NCI-H226 (cell line): ENCODE results near the gene C10orf105.

Experiments used
- DNase-seq: peaks from one replicate; pipeline ENCODE4 v3.0.0-alpha.2; 2015

The C10orf105 gene

DNA sequence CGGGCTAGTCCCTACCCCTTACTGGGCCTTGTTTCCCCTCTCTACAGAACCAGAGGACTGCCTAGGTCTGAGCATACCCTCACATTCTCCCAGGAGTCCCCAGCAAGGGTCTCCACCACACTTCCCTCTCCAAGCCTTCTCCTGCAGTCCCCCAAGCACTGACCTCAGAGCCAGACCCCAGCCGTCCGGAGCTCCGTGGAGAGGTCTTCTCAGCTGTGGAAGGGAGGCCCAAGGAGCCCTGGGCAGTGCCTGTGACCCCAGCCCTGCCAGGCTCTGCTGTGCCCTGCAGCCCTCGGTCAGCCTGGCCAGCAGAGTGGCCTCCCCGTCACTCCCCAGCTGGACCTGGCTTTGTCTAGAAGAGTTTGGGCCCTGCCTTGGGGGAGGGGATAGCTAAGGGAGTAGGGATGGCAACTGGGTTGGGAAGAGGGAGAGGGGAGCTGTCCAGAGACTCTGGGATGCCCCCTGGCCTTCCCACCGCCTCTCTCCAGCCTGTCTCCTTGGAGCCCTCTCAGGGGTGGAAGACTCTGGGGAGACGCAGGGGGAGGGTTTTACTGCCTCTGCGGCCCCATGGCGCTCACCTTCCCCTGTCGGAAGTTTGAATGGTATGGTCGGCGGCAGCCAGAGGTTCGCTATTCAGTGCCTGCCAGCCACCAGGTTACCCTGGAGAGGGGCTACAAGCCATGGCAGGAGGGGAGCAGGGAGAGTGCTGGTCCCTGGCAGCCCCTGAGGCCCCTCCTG lies at the start of gene C10orf105:
C10orf105 (minus strand) TSS at position 315 of the 738 bp plus-strand sequence. CDS start 3,441 bp downstream, outside the sequence.
- no peak for DNase-seq

GRCh38 chr10:71767420-71768035 lies 48.0 kb upstream of the C10orf105 start:
- DNase-seq: peak; percentile 88

GRCh38 chr10:71766717-71767419 lies 47.3 kb upstream of the C10orf105 start:
- peak; percentile 99 for DNase-seq

GRCh38 chr10:71765906-71766716 lies 46.5 kb upstream of the C10orf105 start:
- DNase-seq: no peak

DNA sequence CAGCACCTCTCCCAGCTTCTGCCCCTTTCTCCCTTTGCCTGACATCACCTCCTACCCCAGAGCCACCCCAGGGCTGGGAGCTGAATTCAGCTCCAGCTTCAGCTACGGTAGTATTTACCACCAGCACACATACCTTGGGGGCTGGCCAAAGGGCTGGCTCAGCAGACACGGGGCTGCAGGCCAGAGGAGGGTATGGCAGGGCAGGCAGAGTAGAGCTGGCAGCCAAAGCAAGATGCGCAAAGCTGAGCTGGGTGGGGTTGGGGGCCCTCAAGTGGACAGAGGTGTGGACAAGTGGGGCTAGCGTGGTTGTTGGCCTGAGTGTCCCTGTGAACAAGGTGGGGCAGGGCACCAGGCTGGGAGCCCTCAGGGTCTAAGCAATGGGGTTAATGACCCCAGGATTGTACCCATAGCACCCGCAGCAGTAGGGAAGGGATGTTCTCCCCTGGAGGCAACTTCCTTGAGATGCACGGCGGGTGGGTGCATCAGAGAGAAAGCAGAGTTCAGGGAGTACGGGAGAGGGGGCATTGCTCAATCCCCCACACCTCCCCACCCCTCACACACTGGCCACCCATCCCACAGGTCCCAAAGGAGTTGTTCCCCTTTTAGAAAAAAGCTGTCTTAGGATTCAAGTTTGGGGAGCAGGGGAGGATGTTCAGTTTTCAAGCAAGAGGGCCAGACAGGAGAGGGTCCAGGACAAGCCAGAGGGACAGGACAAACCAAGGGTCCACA lies 45.8 kb upstream of the C10orf105 start:
- DNase-seq: peak; percentile 81

GRCh38 chr10:71763352-71764127 lies 44.0 kb upstream of the C10orf105 start:
- DNase-seq: no peak

DNA sequence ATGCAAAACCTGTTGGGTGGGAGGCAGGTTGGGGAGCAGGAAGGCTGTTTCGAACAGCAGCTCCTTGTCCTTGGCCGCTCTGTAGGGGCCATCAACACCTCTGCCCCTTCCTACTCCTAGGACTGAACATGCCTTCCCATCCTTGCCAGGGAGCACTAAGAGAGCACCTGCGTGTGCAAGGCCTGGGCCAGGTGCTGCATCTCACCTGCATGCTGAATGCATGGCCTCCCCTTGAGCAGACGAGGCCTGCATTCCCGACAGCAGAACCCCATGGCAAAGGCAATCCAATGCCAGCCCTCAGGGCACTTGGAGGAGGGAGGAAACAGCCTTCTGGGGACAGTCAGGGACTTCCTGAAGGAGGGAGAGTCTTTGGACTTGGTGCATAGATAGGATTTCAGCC lies 42.7 kb upstream of the C10orf105 start:
- no peak for DNase-seq

DNA sequence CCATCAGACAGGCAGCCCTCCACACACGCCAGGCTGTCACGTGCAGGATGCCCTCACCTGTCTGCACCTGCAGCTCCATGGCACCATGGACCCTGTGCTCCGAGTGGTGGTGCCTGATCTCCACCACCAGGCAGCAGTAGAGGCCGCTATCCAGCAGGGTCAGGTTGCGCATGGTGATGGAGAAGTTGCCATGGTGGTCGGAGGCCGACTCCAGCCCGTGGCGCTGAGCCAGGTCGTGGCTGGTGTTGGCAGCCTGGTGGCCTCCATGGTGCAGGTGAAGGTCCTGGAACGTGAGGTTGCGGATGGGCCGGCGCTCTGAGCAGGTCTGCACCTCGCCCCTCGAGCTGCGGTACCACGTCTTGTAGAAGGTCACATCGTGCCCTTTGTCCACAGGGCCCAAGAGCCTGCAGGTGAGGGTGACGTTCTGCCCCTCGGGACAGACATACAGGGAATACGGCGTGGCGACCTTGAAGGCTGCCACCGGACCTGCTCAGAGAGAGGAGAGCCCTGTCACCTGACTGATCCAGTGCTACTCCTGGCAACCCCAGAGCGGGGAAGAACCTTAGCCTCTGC lies 42.0 kb upstream of the C10orf105 start:
- no peak for DNase-seq

GRCh38 chr10:71761105-71761511 lies 41.5 kb upstream of the C10orf105 start:
- no peak for DNase-seq

DNA sequence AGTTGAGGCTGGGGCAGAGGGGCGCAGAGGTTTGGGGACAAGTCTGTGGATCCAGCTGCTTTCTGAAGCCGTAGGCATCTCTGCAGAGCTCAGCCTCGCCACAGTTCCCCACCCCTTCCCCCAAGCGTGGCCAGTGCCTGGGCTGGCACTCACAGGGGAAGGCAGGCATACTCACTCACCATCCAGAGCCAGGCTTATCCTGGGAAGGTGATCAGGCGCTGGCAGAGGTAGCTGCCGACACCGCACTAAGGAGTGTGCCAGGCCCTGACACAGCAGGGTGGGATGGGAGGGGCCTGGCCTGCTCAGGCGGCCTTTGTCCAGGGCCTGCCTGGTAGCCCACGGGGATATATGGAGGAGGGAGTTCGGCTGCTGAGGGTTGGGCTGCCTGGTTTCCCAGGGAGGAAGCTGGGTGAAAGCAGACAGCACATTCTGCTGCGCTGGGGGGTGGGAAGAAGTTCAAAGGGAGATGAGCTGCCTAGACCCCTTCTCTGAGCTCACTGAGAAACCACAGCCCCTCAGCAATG lies 37.9 kb upstream of the C10orf105 start:
- DNase-seq: no peak

GRCh38 chr10:71756311-71757191 lies 37.0 kb upstream of the C10orf105 start:
- no peak for DNase-seq

- no peak for DNase-seq
Observed at GRCh38 chr10:71755179-71755879, 35.8 kb upstream of the C10orf105 start.

DNA sequence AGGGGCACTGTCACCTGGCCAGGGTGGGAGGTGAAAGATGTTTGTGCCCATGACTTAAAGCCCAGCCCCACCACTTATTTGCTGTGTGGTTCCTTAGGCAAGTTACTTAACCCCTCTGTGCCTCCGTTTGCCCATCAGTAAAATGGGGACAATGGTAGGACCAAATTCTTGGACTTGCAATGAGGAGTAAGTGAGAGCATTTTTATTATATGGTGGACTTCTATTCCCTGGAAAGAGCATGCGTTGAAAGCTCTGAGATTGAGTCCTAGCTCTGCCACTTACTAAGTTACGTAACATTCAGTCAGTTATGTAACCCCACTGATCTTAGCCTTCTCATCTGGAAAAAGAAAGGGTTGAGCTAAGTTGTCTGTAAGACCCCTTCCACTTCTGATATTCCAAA lies 35.0 kb upstream of the C10orf105 start:
- DNase-seq: no peak

DNA sequence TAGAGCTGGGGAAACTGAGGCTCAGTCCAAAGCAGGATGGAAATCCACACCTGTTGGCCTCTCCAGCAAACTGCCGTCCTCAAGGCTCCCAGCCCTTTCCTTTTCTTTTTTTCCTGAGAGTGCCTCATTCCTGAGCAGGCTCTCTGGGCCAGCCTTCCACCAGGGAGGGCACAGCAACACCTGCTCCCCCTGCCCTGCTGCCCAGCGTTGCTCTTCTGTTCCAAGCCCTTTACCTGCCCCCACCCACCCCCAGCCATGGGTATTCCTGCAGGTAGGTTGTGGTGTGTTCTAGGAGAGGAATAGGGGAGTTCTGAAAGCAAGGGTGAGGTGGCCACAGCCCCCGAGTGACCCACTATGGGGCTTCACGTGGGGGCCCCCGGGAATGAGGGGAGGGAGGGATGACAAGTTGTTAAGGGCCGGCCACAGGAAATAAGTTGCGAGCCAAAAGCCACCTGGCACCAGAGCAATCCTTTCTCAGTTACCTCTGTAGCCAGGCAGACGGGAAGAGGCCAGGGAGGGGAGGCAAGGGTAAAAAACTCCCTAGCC lies 34.5 kb upstream of the C10orf105 start:
- DNase-seq: no peak

- no peak for DNase-seq
Observed at GRCh38 chr10:71753091-71753959, 33.7 kb upstream of the C10orf105 start.

- no peak for DNase-seq
Observed at GRCh38 chr10:71752391-71753090, 33.0 kb upstream of the C10orf105 start.
